NB4 (cell line): ENCODE data around the gene RHO.

Source experiments
- DNase-seq: peaks from one replicate; pipeline ENCODE4 v3.0.0; 2010; ENCODE audit warnings: low read depth
- H3K4me3 ChIP-seq: one replicate; pipeline ENCODE4 v1.5.1; 2011; ENCODE audit warnings: mild to moderate bottlenecking, low read depth, low read length, moderate library complexity
- MAX ChIP-seq: IDR thresholded peaks from 2 replicates; pipeline ENCODE4 v1.6.1; 2011; ENCODE audit warnings: low read depth, low read length
- MYC ChIP-seq: IDR thresholded peaks from 2 replicates; pipeline ENCODE4 v1.6.1; 2011; ENCODE audit warnings: low read depth, low read length
- POLR2A ChIP-seq: IDR thresholded peaks from 2 replicates; pipeline ENCODE4 v1.6.1; 2011; ENCODE audit warnings: mild to moderate bottlenecking; ENCODE audit not compliant: insufficient read length; ENCODE audit errors: extremely low read depth
- TF ChIP-seq, protein P1 (sequence below): IDR thresholded peaks from one replicate; pipeline ENCODE4 v1.5.1; 2012; ENCODE audit warnings: low read depth, low read length

The RHO gene

GRCh38 chr3:129520960-129521359, 7.5 kb upstream of the RHO start:
- H3K4me3 ChIP-seq = no peak overlapping the region
- DNase-seq = no peak
- TF ChIP-seq MAX (no peak), POLR2A (no peak), MYC (no peak)

DNA sequence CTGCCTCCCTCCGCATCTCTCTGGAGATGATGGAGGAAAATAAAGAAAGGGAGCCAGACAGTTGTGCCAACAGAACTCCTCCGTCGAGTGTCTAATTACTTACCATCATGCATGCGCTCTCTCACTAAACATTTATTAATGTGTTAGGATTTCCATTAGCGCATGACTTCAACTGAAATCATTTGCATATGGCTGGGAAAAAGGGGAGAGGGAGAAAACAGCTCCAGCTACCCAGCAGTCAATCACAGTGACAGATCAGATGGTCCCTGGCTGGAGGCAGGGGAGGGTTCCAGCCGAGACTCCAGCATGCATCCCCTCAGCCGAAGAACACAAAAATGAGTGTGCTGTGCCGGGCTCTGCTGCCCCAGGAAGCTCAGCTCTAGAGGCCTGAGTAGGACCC, 6.8 kb upstream of the RHO start:
- TF ChIP-seq, protein P1, sequence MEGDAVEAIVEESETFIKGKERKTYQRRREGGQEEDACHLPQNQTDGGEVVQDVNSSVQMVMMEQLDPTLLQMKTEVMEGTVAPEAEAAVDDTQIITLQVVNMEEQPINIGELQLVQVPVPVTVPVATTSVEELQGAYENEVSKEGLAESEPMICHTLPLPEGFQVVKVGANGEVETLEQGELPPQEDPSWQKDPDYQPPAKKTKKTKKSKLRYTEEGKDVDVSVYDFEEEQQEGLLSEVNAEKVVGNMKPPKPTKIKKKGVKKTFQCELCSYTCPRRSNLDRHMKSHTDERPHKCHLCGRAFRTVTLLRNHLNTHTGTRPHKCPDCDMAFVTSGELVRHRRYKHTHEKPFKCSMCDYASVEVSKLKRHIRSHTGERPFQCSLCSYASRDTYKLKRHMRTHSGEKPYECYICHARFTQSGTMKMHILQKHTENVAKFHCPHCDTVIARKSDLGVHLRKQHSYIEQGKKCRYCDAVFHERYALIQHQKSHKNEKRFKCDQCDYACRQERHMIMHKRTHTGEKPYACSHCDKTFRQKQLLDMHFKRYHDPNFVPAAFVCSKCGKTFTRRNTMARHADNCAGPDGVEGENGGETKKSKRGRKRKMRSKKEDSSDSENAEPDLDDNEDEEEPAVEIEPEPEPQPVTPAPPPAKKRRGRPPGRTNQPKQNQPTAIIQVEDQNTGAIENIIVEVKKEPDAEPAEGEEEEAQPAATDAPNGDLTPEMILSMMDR = no peak
- TF ChIP-seq POLR2A = no peak
- no peak for TF ChIP-seq MYC
- TF ChIP-seq MAX = no peak
- DNase-seq = no peak
- H3K4me3 ChIP-seq = no peak overlapping the region

DNA sequence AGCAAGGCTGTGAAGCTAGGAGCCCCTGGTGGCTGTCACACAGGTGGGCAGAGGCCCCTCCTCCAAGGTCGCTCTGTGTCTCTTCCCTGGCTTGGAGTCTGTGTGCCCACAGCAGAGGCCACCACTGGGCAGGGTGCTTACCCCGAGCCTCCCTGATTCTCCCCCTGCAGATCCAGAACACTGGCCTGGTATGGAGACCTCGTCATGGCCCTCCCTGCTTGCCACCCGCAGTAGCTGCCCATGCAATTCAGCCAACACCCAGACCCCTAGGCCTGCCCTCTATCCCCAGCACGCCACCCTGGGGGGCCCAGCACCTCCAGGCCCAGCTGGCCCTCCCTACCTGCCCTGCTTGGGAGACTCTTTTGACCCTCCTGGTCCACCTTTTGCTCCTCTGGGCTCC, 5.5 kb upstream of the RHO start:
- TF ChIP-seq MYC (no peak), MAX (no peak), POLR2A (no peak)
- TF ChIP-seq, protein P1 = no peak
- H3K4me3 ChIP-seq = no peak overlapping the region
- no peak for DNase-seq

DNA sequence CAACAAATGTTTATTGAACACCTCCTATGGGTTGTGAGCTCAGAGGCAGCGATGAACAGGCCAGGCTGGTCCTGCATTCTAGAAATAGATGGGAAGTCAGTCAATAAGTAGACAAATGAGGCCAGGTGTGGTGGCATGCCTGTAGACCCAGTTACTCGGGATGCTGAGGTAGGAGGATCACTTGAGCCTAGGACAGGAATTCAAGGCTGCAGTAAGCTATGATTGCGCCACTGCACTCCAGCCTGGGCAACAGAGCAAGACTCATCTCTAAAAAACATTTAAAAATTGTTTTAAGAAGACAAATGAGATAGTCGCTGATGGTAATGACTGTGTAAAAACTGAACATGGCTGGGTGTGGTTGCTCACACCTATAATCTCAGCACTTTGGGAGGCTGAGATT, 4.4 kb upstream of the RHO start:
- TF ChIP-seq, protein P1 = no peak
- TF ChIP-seq POLR2A (no peak), MAX (no peak), MYC (no peak)

DNA sequence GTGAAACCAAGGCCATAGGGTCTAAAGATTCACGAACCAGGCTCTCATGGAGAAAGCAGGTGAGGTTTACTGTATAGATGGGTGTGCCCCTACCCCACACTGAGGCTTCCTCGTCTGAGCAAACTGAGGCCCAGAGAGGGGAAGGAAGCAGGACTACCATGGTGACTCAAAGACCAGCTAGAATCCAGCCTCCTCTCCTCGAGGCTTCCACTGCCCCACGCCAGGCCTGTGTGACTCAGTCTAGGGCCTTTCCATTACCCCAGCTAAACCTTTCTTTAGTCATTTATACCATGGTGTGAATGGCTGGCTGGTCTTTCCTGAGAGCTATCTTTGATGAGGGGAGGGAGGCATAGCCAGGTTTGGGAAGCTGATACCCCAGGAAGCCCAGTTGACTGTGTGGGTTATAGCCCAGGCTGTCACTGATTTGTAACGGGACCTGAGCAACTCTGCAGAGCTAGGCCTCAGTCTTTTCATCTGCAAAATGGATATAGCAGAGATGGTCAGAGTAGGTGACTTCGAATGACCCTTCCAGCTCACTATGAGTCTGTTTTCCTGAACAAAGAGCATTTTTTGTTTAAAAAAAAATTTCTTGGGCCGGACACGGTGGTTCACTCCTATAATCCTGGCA, 3.0 kb upstream of the RHO start:
- peak; percentile 62 for DNase-seq
- TF ChIP-seq, protein P1 = no peak
- no peak for TF ChIP-seq POLR2A
- TF ChIP-seq MAX = no peak
- TF ChIP-seq MYC = no peak; the same call in 1 of the 2 replicates
- no peak overlapping the region for H3K4me3 ChIP-seq

More for the DNA sequence above, 4.4 kb upstream of the RHO start:
- no peak overlapping the region for H3K4me3 ChIP-seq
- no peak for DNase-seq

GRCh38 chr3:129526121-129526900, 2.1 kb upstream of the RHO start:
- DNase-seq = peak; percentile 90
- TF ChIP-seq MAX = no peak; the same call in 1 of the 2 replicates
- peak; percentile 59 for TF ChIP-seq MYC
- TF ChIP-seq, protein P1 = no peak
- TF ChIP-seq POLR2A = no peak
- H3K4me3 ChIP-seq = no peak overlapping the region
